GM12873 (cell line): ENCODE results near the gene CFAP92.

Source experiments
- CTCF ChIP-seq: IDR thresholded peaks from 2 replicates; pipeline ENCODE4 v1.5.1; 2012; ENCODE audit warnings: low read depth, mild to moderate bottlenecking, moderate library complexity, low read length, control low read depth; ENCODE audit not compliant: insufficient read depth; ENCODE audit errors: missing control alignments

CFAP92 gene

GRCh38 chr3:128867200-128868125 lies 126.4 kb downstream of the CFAP92 start:
- no peak for TF ChIP-seq CTCF

- TF ChIP-seq CTCF = no peak
Observed at GRCh38 chr3:128864351-128864811, 129.5 kb downstream of the CFAP92 start.

- peak; percentile 51 for TF ChIP-seq CTCF
Observed at GRCh38 chr3:128863560-128863959, 130.3 kb downstream of the CFAP92 start.

GRCh38 chr3:128861491-128861890 lies 132.4 kb downstream of the CFAP92 start:
- TF ChIP-seq CTCF = no peak
